NCI-H1048 (cell line): ENCODE measurements around the gene CXCL1.
"Not testable (repeated sequence)": the region's sequence is repeated elsewhere in the genome, so short reads cannot be mapped to it uniquely, and the experiment has no call there.

Experiments used
- DNase-seq: peaks from one replicate; lab custom pipeline; 2025; lab: John Stamatoyannopoulos, UW

CXCL1 gene

GRCh38 chr4:73875401-73875800, 6.2 kb downstream of the CXCL1 start:
- DNase-seq, result no peak

- no peak for DNase-seq
Measured at GRCh38 chr4:73883306-73883705, 14.1 kb downstream of the CXCL1 start.

- no peak for DNase-seq
Measured at GRCh38 chr4:73885574-73886267, 16.5 kb downstream of the CXCL1 start.

GRCh38 chr4:73891326-73891725, 22.1 kb downstream of the CXCL1 start:
- no peak for DNase-seq

GRCh38 chr4:73891739-73892405, 22.7 kb downstream of the CXCL1 start:
- DNase-seq, result no peak

- no peak for DNase-seq
Measured at GRCh38 chr4:73892966-73893365, 23.8 kb downstream of the CXCL1 start.

GRCh38 chr4:73894001-73894400, 24.8 kb downstream of the CXCL1 start:
- DNase-seq, result no peak

GRCh38 chr4:73895201-73896175, 26.3 kb downstream of the CXCL1 start:
- no peak for DNase-seq

GRCh38 chr4:73896416-73896815, 27.2 kb downstream of the CXCL1 start:
- DNase-seq, result no peak

- DNase-seq, result no peak
Measured at GRCh38 chr4:73897380-73898136, 28.4 kb downstream of the CXCL1 start.

GRCh38 chr4:73899338-73899737, 30.1 kb downstream of the CXCL1 start:
- not testable (repeated sequence) for DNase-seq

- DNase-seq, result no peak
Measured at GRCh38 chr4:73901031-73901430, 31.8 kb downstream of the CXCL1 start.

GRCh38 chr4:73902038-73902637, 32.9 kb downstream of the CXCL1 start:
- DNase-seq, result no peak

GRCh38 chr4:73902817-73903547, 33.8 kb downstream of the CXCL1 start:
- no peak for DNase-seq

- no peak for DNase-seq
Measured at GRCh38 chr4:73904491-73904890, 35.3 kb downstream of the CXCL1 start.

GRCh38 chr4:73908965-73909364, 39.8 kb downstream of the CXCL1 start:
- DNase-seq, result no peak

GRCh38 chr4:73911746-73912145, 42.6 kb downstream of the CXCL1 start:
- DNase-seq, result no peak

GRCh38 chr4:73912191-73912590, 43.0 kb downstream of the CXCL1 start:
- no peak for DNase-seq

- no peak for DNase-seq
Measured at GRCh38 chr4:73914071-73914470, 44.9 kb downstream of the CXCL1 start.

- no peak for DNase-seq
Measured at GRCh38 chr4:73916172-73916925, 47.2 kb downstream of the CXCL1 start.
